Measurements from ENCODE around the gene CYTH4. TPM values are rescaled to one million over a fixed set of nuclear protein-coding genes. Genes with fewer than 3 reads are reported as not detected.

CYTH4 gene
- total RNA-seq, 2 experiments from 2014 or later, result 30.5 to 34.0 TPM

GRCh38 chr22:37309211-37310074, 27.1 kb downstream of the CYTH4 start:
- H3K9me3 Mint-ChIP-seq, result no peaks in the 10 kb centered on the region
- H3K36me3 Mint-ChIP-seq (ENCODE audit: low read depth), result peaks cover 5% of the 10 kb centered on the region
- H3K4me3 Mint-ChIP-seq, result no peak overlapping the region
- intact Hi-C loops (cut with micrococcal nuclease), result no loop called here
- peak overlapping the region; percentile 78 for H3K27ac Mint-ChIP-seq
- H3K27me3 Mint-ChIP-seq (ENCODE audit: low read depth), result no peaks in the 10 kb centered on the region
- CTCF ChIA-PET, result interaction anchor here (0.8 to 1.7 kb wide), 7 partner anchors 20 to 183 kb away, joined by 3 to 7 read pairs (median 3); partner anchors contain the start of gene CYTH4
- peak; percentile 74 for DNase-seq
- peaks cover 66% of the 10 kb centered on the region for H3K4me1 Mint-ChIP-seq (ENCODE audit: low read depth)

DNA sequence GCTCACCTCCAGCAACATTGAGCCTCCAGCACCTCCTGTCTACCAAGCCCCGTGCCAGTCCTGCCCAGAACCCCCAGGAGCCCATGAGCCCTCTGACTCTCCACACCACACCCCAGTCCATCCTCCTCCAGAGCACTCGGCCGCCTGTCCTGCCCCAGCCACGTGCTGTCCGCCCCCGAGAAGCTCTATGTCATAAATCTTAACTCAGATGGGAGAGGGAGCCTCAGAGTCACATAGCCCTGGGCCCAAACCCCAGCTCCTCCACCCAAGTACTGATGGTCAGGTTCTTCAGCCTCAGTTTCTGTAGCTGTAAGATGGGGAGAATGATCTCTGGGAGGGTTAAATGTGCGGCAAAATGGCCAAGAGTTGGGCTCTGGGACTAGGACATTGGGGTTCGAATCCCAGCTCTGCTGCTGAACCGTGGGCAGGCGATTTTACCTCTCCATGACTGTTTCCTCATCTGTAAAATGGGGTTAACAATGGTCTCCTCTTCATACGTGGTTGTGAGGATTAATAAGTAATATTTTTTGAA, 27.8 kb downstream of the CYTH4 start:
- peak overlapping the region; percentile 78 for H3K27ac Mint-ChIP-seq
- H3K4me1 Mint-ChIP-seq (ENCODE audit: low read depth), result peaks cover 68% of the 10 kb centered on the region
- CTCF ChIA-PET, result interaction anchor here (0.6 to 1.7 kb wide), 7 partner anchors 20 to 457 kb away, joined by 3 to 7 read pairs (median 3); no protein-coding TSS in a partner anchor
- no peaks in the 10 kb centered on the region for H3K27me3 Mint-ChIP-seq (ENCODE audit: low read depth)
- intact Hi-C loops (cut with micrococcal nuclease), result no loop called here
- H3K4me3 Mint-ChIP-seq, result no peak overlapping the region
- no peaks in the 10 kb centered on the region for H3K9me3 Mint-ChIP-seq
- DNase-seq, result no peak
- peaks cover 3% of the 10 kb centered on the region for H3K36me3 Mint-ChIP-seq (ENCODE audit: low read depth)

DNA sequence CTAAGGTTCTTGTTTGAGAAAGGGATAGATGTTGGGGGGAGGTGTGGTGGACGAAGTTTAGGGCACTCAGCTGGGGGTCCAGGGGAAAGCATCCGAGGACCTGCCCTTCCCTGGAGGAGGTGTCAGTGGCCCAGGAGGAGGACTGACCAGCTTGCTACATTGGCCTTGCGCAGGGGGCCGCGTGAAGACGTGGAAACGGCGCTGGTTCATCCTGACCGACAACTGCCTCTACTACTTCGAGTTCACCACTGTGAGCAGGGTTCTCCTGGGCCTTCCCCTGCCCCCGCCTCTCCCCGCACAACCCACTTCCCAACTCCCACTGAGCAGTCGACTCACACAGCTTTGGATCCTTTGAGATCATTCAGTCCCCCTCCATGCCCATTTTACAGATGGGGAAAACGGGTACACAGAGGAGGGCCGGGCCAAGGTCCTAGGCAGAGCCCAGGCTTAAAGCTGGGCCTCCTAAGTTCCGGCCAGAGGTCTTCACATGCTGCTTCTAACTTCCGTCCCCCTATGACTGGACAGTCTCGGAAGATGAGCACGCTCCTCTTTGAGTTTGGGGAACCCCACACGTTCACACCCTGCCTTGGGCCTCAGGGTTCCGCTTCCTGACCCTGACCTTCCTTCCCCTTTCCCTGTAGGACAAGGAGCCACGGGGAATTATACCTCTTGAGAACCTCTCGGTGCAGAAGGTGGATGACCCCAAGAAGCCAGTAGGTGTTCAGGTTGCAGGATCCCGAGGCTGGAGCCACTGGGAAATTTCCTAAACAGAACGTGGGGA, 28.7 kb downstream of the CYTH4 start:
- no peak overlapping the region for H3K4me3 Mint-ChIP-seq
- H3K27me3 Mint-ChIP-seq (ENCODE audit: low read depth), result no peaks in the 10 kb centered on the region
- intact Hi-C loops (cut with micrococcal nuclease), result no loop called here
- DNase-seq, result no peak
- H3K4me1 Mint-ChIP-seq (ENCODE audit: low read depth), result peaks cover 63% of the 10 kb centered on the region
- CTCF ChIA-PET, result interaction anchor here (0.6 to 1.7 kb wide), 5 partner anchors 43 to 458 kb away, joined by 3 to 7 read pairs (median 4); no protein-coding TSS in a partner anchor
- no peaks in the 10 kb centered on the region for H3K9me3 Mint-ChIP-seq
- H3K27ac Mint-ChIP-seq, result peak overlapping the region; percentile 50
- peaks cover 3% of the 10 kb centered on the region for H3K36me3 Mint-ChIP-seq (ENCODE audit: low read depth)

GRCh38 chr22:37311761-37312312, 29.5 kb downstream of the CYTH4 start:
- CTCF ChIA-PET, result interaction anchor here (1.0 to 6.7 kb wide), 2 partner anchors 43 to 118 kb away, joined by 3 to 46 read pairs; no protein-coding TSS in a partner anchor
- no peaks in the 10 kb centered on the region for H3K9me3 Mint-ChIP-seq
- intact Hi-C loops (cut with micrococcal nuclease), result loop anchor here (1.0 kb wide), 1 partner anchor 45 kb away; no protein-coding TSS in a partner anchor
- no peak overlapping the region for H3K4me3 Mint-ChIP-seq
- no peaks in the 10 kb centered on the region for H3K27me3 Mint-ChIP-seq (ENCODE audit: low read depth)
- DNase-seq, result no peak
- no peak overlapping the region for H3K27ac Mint-ChIP-seq
- no peaks in the 10 kb centered on the region for H3K36me3 Mint-ChIP-seq (ENCODE audit: low read depth)
- H3K4me1 Mint-ChIP-seq (ENCODE audit: low read depth), result peaks cover 58% of the 10 kb centered on the region

GRCh38 chr22:37312549-37313183, 30.4 kb downstream of the CYTH4 start:
- no peaks in the 10 kb centered on the region for H3K27me3 Mint-ChIP-seq (ENCODE audit: low read depth)
- CTCF ChIA-PET, result interaction anchor here (1.4 to 6.7 kb wide), 3 partner anchors 44 to 280 kb away, joined by 4 to 46 read pairs (median 7); no protein-coding TSS in a partner anchor
- no peak overlapping the region for H3K4me3 Mint-ChIP-seq
- intact Hi-C loops (cut with micrococcal nuclease), result loop anchor here (1.0 kb wide), 1 partner anchor 45 kb away; no protein-coding TSS in a partner anchor
- peak overlapping the region; percentile 32 for H3K27ac Mint-ChIP-seq
- peaks cover 50% of the 10 kb centered on the region for H3K4me1 Mint-ChIP-seq (ENCODE audit: low read depth)
- no peaks in the 10 kb centered on the region for H3K9me3 Mint-ChIP-seq
- peak; percentile 69 for DNase-seq
- H3K36me3 Mint-ChIP-seq (ENCODE audit: low read depth), result no peaks in the 10 kb centered on the region

DNA sequence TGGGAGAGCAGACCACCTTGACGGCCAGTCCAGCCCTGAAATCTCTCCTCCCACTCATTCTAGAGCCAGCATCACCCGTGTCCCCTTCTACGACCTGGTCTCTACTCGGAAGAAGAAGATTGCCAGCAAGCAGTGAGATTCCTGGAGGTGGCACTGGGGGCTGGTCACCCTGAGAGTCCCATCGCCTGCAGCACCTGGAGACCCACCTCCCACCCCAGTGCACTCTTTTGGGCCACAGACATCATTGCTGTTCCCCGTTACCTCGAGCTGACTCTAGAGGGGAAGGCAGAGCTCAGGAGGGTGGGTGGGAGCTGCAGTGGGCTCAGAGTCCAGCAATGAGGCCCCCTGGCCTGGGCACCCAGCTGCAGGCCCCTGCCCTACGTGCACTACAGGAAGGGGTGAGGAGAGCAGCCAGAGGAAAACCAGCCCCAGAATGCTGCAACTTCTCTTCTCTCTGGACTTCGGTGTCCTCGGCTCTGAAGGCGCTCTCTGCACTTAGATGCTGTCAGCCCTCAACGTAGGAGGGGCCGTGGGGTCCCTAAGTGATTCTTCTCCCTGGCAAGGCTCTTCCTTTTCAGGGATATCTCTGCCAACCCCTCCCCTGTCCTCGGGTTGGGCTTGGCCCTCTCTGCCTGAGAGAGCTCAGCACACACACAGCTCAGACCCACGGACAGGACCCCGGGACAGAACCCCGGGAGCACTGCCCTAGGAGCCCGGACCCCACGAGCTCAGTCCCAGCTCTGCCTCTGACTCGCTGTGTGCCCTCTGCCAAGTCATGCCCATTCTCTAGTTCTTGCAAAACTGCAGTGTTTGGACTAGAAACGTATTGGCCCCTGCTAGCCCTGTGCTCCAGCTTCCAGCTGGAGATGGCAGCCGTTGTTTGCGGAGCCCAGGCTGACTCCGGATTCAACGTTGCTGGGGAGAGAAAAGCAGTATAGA, 31.3 kb downstream of the CYTH4 start:
- Mint-ChIP-seq H3K9me3 (no peaks in the 10 kb centered on the region), H3K4me1 (ENCODE audit: low read depth) (peaks cover 40% of the 10 kb centered on the region), H3K4me3 (no peak overlapping the region), H3K27ac (no peak overlapping the region), H3K36me3 (ENCODE audit: low read depth) (no peaks in the 10 kb centered on the region), H3K27me3 (ENCODE audit: low read depth) (no peaks in the 10 kb centered on the region)
- CTCF ChIA-PET, result interaction anchor here (0.8 to 6.7 kb wide), 11 partner anchors 32 to 427 kb away, joined by 3 to 63 read pairs (median 4); partner anchors contain the start of genes CYTH4 and ELFN2
- no peak for DNase-seq
- intact Hi-C loops (cut with micrococcal nuclease), result no loop called here

GRCh38 chr22:37314315-37315074, 32.2 kb downstream of the CYTH4 start:
- Mint-ChIP-seq H3K27me3 (ENCODE audit: low read depth) (no peaks in the 10 kb centered on the region), H3K4me1 (ENCODE audit: low read depth) (peaks cover 31% of the 10 kb centered on the region)
- CTCF ChIA-PET, result interaction anchor here (0.8 to 6.7 kb wide), 12 partner anchors 9 to 428 kb away, joined by 3 to 63 read pairs (median 4); partner anchors contain the start of genes CYTH4 and ELFN2

DNA sequence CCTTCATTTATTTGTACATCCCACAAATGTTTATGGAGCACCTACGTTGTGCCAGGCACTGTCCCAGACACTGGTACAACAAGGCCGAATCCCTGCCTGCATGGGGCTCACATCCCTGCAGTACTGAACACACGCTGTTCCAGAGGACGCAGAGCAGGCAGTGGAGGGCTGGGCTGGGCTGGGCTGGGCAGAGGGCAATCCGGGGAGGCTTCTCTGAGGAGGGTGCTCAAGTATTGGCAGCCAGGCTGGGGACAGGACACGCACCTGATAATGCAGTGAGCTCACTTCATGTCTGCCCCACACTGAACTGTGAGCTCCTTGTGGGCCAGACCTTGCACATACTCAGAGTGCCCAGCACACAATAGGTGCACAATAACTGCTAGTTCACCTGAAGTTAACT, 34.1 kb downstream of the CYTH4 start:
- DNase-seq, result no peak
- H3K9me3 Mint-ChIP-seq, result no peaks in the 10 kb centered on the region
- intact Hi-C loops (cut with micrococcal nuclease), result loop anchor here (1.0 to 2.0 kb wide), 3 partner anchors 49 to 251 kb away; no protein-coding TSS in a partner anchor
- H3K36me3 Mint-ChIP-seq (ENCODE audit: low read depth), result no peaks in the 10 kb centered on the region
- no peaks in the 10 kb centered on the region for H3K27me3 Mint-ChIP-seq (ENCODE audit: low read depth)
- H3K4me1 Mint-ChIP-seq (ENCODE audit: low read depth), result peaks cover 21% of the 10 kb centered on the region
- no peak overlapping the region for H3K27ac Mint-ChIP-seq
- CTCF ChIA-PET, result interaction anchor here (0.8 to 6.7 kb wide), 24 partner anchors 9 to 250 kb away, joined by 3 to 63 read pairs (median 4); partner anchors contain the start of genes CYTH4 and ELFN2
- H3K4me3 Mint-ChIP-seq, result no peak overlapping the region

More at GRCh38 chr22:37314315-37315074, 32.2 kb downstream of the CYTH4 start:
- intact Hi-C loops (cut with micrococcal nuclease), result no loop called here
- Mint-ChIP-seq H3K9me3 (no peaks in the 10 kb centered on the region), H3K36me3 (ENCODE audit: low read depth) (no peaks in the 10 kb centered on the region), H3K4me3 (no peak overlapping the region), H3K27ac (peak overlapping the region; percentile 73)
- DNase-seq, result peak; percentile 80

DNA sequence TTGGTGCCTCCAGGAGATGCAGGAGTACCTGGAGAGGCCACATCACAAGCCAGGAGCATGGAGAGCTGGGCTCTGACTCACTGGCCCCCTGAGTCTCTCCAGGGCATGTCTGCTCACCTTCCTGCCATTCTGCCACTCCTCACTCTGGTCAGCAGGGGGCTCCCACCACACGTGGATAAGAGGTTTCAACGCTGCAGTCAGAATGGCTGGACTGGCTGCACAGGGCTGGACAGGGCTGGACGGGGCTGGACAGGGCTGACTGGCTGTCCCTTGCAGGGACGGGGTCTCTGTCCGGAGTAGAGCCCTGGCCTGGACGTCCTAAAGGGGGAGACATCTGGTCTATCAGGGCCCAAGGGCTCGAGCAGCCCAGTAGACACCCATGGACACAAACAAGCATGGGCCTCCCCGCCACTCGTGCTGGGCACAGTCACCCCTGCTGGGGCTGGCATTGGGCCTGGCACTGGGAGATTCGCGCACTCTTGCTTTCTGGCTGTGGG, 34.6 kb downstream of the CYTH4 start:
- H3K27me3 Mint-ChIP-seq (ENCODE audit: low read depth), result no peaks in the 10 kb centered on the region
- H3K4me3 Mint-ChIP-seq, result no peak overlapping the region
- DNase-seq, result peak; percentile 85
- no peak overlapping the region for H3K27ac Mint-ChIP-seq
- CTCF ChIA-PET, result interaction anchor here (0.8 to 6.7 kb wide), 28 partner anchors 8 to 251 kb away, joined by 3 to 63 read pairs (median 4); partner anchors contain the start of genes CYTH4 and ELFN2
- no peaks in the 10 kb centered on the region for H3K9me3 Mint-ChIP-seq
- intact Hi-C loops (cut with micrococcal nuclease), result loop anchor here (1.0 to 2.0 kb wide), 6 partner anchors 50 to 275 kb away; no protein-coding TSS in a partner anchor
- peaks cover 21% of the 10 kb centered on the region for H3K4me1 Mint-ChIP-seq (ENCODE audit: low read depth)
- no peaks in the 10 kb centered on the region for H3K36me3 Mint-ChIP-seq (ENCODE audit: low read depth)

Data from activated naive CD4-positive, alpha-beta T cell treated with anti-CD3 and anti-CD28 coated beads for 36 hours (primary cell).